Naive B cell (primary cell): Measurements from ENCODE around the gene SNU13. TPM values are rescaled to one million over a fixed set of nuclear protein-coding genes. Genes with fewer than 3 reads are reported as not detected.
"Not testable (repeated sequence)": the region's sequence is repeated elsewhere in the genome, so short reads cannot be mapped to it uniquely, and the experiment has no call there.

Experiments
- ATAC-seq, 2 donors: fragments of 150-1000 bp; cut with Tn5 transposase; 2 replicates each; pipeline ENCODE4 v1.10.0; 2021; ENCODE audit warnings: low read depth in 2 of 2, mild to moderate bottlenecking in 2 of 2, moderate library complexity in 2 of 2
- DNase-seq: peaks from one replicate; pipeline ENCODE4 v3.0.0; 2022
- H3K27ac Mint-ChIP-seq, 6 donors: one replicate each; pipeline ENCODE4 v1.8.0; 2020 to 2022; ENCODE audit warnings: mild to moderate bottlenecking in 6 of 6, mixed read lengths in 6 of 6, moderate library complexity in 5 of 6, inconsistent platforms in 2 of 6
- H3K27me3 Mint-ChIP-seq, 3 donors: one replicate each; pipeline ENCODE4 v1.8.0; 2021 to 2022; ENCODE audit warnings: mixed read lengths in 3 of 3, mild to moderate bottlenecking in 1 of 3
- H3K36me3 Mint-ChIP-seq, 2 donors: one replicate each; pipeline ENCODE4 v1.8.0; 2020 to 2022; ENCODE audit warnings: mixed read lengths in 2 of 2, inconsistent platforms in 1 of 2, mild to moderate bottlenecking in 1 of 2
- H3K4me1 Mint-ChIP-seq, 3 donors: one replicate each; pipeline ENCODE4 v1.8.0; 2020 to 2022; ENCODE audit warnings: mixed read lengths in 3 of 3, inconsistent platforms in 1 of 3, mild to moderate bottlenecking in 1 of 3, moderate library complexity in 1 of 3
- H3K4me3 Mint-ChIP-seq, 8 donors: one replicate each; pipeline ENCODE4 v1.8.0; 2020 to 2022; ENCODE audit warnings: mild to moderate bottlenecking in 8 of 8, mixed read lengths in 8 of 8, moderate library complexity in 8 of 8, inconsistent platforms in 2 of 8
- H3K9me3 Mint-ChIP-seq, 7 donors: one replicate each; pipeline ENCODE4 v1.8.0; 2020 to 2022; ENCODE audit warnings: mixed read lengths in 7 of 7, mild to moderate bottlenecking in 5 of 7, inconsistent platforms in 2 of 7, moderate library complexity in 1 of 7
- polyA plus RNA-seq, 6 donors: library from polyadenylated mRNA; unstranded; fragments of 300-500 nt; fragmentation: Illumina TruSeq; gene quantifications; one replicate each; pipeline ENCODE4 v1.2.3, GENCODE V29; 2021; ENCODE audit warnings: low read depth in 6 of 6

Gene SNU13
- 100 to 1,000 TPM; 264 to 311 (median 271) TPM for polyA plus RNA-seq

GRCh38 chr22:41688365-41689211 is at the start of gene SNU13:
Gene SNU13, minus strand, starts transcription at chr22:41688867. Its CDS starts 71 bp downstream, at chr22:41688796.
- Mint-ChIP-seq H3K27me3 (no peaks in the 10 kb centered on the region), H3K9me3 (no peaks in the 10 kb centered on the region), H3K4me1 (peaks cover 23 to 46% (median 31%) of the 10 kb centered on the region in 3 donors), H3K27ac (peak within 1 kb of the TSS; percentile 98 to 100 (median 99)), H3K4me3 (peak within 1 kb of the TSS; percentile 90 to 99 (median 96)), H3K36me3 (no peaks in the 10 kb centered on the region)
- ATAC-seq (peak; percentile 94 to 95), DNase-seq (peak; percentile 94)

DNA sequence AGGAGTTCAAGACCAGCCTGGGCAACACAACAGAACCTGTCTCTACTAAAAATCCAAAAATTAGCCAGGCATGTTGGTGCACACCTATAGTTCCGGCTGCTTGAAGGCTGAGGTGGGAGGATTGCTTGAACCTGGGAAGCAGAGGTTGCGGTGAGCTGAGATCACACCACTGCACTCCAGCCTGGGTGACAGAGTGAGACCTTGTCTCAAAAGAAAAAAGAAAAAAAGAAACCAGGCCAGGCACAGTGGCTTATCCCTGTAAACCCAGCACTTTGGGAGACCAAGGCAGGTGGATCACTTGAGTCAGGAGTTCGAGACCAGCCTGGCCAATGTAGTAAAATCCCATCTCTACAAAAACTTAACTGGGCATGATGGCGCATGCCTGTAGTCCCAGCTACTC is 44.6 kb upstream of the SNU13 start:
- H3K27ac Mint-ChIP-seq, H3K9me3 Mint-ChIP-seq, H3K4me3 Mint-ChIP-seq, DNase-seq, ATAC-seq, H3K36me3 Mint-ChIP-seq, H3K27me3 Mint-ChIP-seq: not testable (repeated sequence)
- peaks cover 0 to 11% (median 9%) of the 10 kb centered on the region in 3 donors for H3K4me1 Mint-ChIP-seq

- DNase-seq, result peak; percentile 32
- H3K9me3 Mint-ChIP-seq, result no peaks in the 10 kb centered on the region
Measured at GRCh38 chr22:41732096-41732772, 43.6 kb upstream of the SNU13 start.

DNA sequence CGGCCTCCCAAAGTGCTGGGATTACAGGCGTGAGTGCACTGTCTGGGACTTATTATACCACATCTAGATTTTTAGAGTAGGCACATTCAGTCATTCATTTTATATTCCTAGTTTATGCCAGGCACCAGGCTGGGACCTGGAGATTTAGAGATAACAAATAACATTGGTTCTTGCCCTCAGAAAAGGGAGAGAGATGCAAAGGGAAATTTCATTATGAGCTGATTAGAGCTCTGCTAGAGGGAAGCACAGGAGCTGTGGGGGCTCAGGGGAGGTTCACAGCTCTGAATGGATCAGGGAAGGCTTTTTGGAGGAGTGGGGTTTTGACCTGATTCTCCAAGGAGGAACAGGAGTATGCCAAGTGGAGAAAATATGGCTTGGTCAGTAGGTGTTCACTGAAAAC is 42.9 kb upstream of the SNU13 start:
- DNase-seq (no peak), ATAC-seq (no peak)
- Mint-ChIP-seq H3K27ac (peak overlapping the region in 1 of 6 donors; percentile 38), H3K27me3 (no peaks in the 10 kb centered on the region), H3K4me1 (peaks cover 0 to 11% (median 9%) of the 10 kb centered on the region in 3 donors), H3K9me3 (no peaks in the 10 kb centered on the region), H3K36me3 (no peaks in the 10 kb centered on the region), H3K4me3 (no peak overlapping the region)

More at GRCh38 chr22:41732096-41732772, 43.6 kb upstream of the SNU13 start:
- H3K27ac Mint-ChIP-seq, result peak overlapping the region in 1 of 6 donors; percentile 47
- no peak overlapping the region for H3K4me3 Mint-ChIP-seq
- peak; percentile 84 to 95 for ATAC-seq
- H3K4me1 Mint-ChIP-seq, result peaks cover 0 to 11% (median 9%) of the 10 kb centered on the region in 3 donors
- H3K27me3 Mint-ChIP-seq, result no peaks in the 10 kb centered on the region
- H3K36me3 Mint-ChIP-seq, result no peaks in the 10 kb centered on the region

- Mint-ChIP-seq H3K27ac (peak overlapping the region in 2 of 6 donors; percentile 42 to 85), H3K9me3 (no peaks in the 10 kb centered on the region), H3K27me3 (peaks cover 0 to 4% (median 0%) of the 10 kb centered on the region in 3 donors), H3K36me3 (no peaks in the 10 kb centered on the region), H3K4me3 (no peak overlapping the region), H3K4me1 (no peaks in the 10 kb centered on the region)
- ATAC-seq (no peak), DNase-seq (no peak)
Measured at GRCh38 chr22:41725510-41726110, 36.9 kb upstream of the SNU13 start.

DNA sequence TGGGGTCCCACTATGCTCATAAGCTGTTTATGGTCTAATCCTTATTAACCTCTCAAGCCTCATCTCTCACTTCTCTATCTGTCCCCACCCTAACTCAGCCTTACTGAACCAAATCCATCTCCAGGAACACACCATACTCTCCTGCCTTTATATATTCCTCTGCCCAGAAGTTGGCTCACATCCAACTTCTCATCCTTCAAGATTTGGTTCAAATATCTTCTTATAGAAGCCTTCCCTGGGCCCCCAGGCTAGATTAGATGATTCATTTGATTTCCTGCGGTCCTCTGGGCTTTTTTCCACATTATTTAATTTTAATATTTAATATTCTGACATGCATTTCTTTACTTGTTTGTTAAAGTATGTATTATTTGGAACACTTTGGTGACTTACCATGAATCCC is 33.8 kb upstream of the SNU13 start:
- no peak overlapping the region for H3K4me3 Mint-ChIP-seq
- no peak overlapping the region for H3K27ac Mint-ChIP-seq
- no peaks in the 10 kb centered on the region for H3K4me1 Mint-ChIP-seq
- H3K36me3 Mint-ChIP-seq, result no peaks in the 10 kb centered on the region
- DNase-seq (no peak), ATAC-seq (no peak)
- peaks cover 0 to 10% (median 4%) of the 10 kb centered on the region in 3 donors for H3K27me3 Mint-ChIP-seq
- no peaks in the 10 kb centered on the region for H3K9me3 Mint-ChIP-seq

DNA sequence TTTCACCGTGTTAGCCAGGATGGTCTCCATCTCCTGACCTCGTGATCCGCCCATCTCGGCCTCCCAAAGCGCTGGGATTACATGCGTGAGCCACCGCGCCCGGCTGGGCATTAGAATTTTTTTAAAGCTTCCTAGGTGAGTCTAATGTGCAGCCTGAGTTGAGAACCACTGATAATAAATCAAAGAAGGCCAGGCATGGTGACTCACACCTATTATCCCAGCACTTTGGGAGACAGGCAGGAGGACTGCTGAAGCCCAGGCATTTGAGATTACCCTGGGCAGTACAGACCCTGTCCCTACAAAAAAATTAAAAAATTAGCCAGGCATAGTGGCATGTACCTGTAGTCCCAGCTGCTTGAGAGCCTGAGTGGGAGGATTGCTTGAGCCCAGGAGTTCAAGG is 24.3 kb upstream of the SNU13 start:
- DNase-seq (no peak), ATAC-seq (no peak)
- Mint-ChIP-seq H3K36me3 (no peaks in the 10 kb centered on the region), H3K27me3 (peaks cover 0 to 3% (median 0%) of the 10 kb centered on the region in 3 donors), H3K27ac (no peak overlapping the region), H3K9me3 (no peaks in the 10 kb centered on the region), H3K4me1 (no peaks in the 10 kb centered on the region), H3K4me3 (no peak overlapping the region)

DNA sequence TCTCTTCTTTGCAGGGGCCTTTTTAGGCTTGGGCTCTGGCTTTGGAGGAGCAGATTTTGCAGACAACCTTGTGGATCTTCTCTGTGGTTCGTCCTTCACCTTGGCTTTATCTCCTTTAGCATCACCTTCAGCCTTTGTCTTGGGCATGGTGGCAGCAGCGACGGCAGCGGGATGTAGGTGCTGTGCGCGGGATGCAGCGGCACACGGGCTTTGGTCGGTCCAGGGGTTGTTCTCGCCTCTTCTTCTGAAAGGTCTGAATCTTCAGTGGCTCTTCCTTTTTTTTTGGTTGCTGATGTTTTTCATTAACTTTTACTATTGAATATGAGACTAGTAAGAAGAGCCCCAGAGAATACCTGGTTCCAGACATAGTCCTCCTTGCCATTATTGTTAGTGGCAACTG is 20.7 kb upstream of the SNU13 start:
- Mint-ChIP-seq H3K4me1 (no peaks in the 10 kb centered on the region), H3K27ac (no peak overlapping the region), H3K36me3 (no peaks in the 10 kb centered on the region), H3K4me3 (no peak overlapping the region), H3K9me3 (no peaks in the 10 kb centered on the region), H3K27me3 (no peaks in the 10 kb centered on the region)
- DNase-seq (no peak), ATAC-seq (no peak)

GRCh38 chr22:41702763-41703162 is 14.1 kb upstream of the SNU13 start:
- DNase-seq (no peak), ATAC-seq (no peak)
- no peak overlapping the region for H3K4me3 Mint-ChIP-seq
- H3K27me3 Mint-ChIP-seq, result no peaks in the 10 kb centered on the region
- H3K4me1 Mint-ChIP-seq, result peaks cover 5 to 9% (median 6%) of the 10 kb centered on the region in 3 donors
- H3K36me3 Mint-ChIP-seq, result no peaks in the 10 kb centered on the region
- no peaks in the 10 kb centered on the region for H3K9me3 Mint-ChIP-seq
- no peak overlapping the region for H3K27ac Mint-ChIP-seq

DNA sequence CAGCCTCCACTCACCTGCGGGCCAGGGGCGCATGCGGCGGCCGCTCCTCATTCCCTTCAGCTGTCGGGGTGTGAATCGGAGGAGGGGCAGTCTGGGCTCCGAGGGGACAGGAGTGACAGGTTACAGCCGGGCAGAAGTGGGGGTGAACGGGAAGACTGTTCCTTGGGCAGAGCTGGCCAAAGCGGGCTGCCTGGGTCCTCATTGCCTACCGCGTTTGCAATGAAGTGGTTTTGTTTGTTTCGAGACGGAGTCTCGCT is 11.4 kb upstream of the SNU13 start:
- Mint-ChIP-seq H3K27ac (peak overlapping the region in 1 of 6 donors; percentile 72), H3K36me3 (no peaks in the 10 kb centered on the region), H3K27me3 (no peaks in the 10 kb centered on the region), H3K9me3 (no peaks in the 10 kb centered on the region), H3K4me3 (no peak overlapping the region), H3K4me1 (peaks cover 12 to 18% (median 14%) of the 10 kb centered on the region in 3 donors)
- no peak for DNase-seq
- no peak for ATAC-seq

DNA sequence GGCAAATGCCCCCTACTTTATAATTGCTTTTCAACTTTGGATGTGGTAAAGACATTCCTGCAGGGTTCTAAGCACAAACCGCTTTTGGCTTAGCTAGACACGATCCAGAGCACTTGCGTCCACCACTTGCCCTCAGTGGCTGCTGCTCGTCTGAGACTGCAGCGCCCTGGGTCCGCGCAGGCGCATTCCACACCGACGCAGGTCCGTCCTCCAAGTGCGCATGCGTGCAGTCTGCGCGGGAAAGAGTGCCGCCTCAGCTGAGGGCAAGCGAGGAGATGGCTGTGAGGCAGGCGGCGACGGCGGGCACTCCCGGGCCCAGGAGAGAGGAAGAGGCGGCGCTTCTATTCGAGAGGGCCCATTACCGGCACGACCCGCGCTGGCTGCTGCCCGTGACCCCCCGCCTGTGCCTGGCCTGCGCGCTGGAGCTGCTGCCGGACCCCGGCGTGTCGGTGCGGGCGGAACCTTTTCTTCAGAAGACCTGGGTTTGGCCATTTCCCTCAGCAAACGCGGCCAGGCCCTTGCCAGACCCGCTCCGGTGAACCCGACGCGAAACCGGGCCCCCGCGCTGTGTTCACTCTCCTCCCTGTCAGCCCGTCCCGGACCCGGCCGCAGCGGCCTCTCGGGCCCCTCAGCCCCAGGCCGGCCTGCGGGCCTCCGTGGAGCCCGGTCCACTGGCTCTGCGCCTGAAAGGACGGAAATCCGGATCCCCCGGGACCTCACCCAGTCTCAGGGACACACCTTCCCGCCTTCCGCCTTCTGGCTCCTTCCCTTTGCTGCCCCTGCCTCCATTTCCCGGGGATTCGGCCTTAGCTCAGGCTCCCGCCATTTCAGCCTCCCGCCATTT is 10.8 kb upstream of the SNU13 start, which contains the start of gene MEI1:
MEI1 (plus strand) TSS at position 240 of the 844 bp plus-strand sequence; CDS start at position 276, 36 bp downstream.
- Mint-ChIP-seq H3K27ac (peak within 1 kb of the TSS; percentile 62 to 93 (median 74)), H3K27me3 (no peaks in the 10 kb centered on the region), H3K4me1 (peaks cover 12 to 18% (median 14%) of the 10 kb centered on the region in 3 donors), H3K36me3 (no peaks in the 10 kb centered on the region), H3K4me3 (peak within 1 kb of the TSS in 7 of 8 donors; percentile 62 to 86 (median 74)), H3K9me3 (no peaks in the 10 kb centered on the region)
- ATAC-seq, result peak; percentile 70 to 76
- DNase-seq, result peak; percentile 84

DNA sequence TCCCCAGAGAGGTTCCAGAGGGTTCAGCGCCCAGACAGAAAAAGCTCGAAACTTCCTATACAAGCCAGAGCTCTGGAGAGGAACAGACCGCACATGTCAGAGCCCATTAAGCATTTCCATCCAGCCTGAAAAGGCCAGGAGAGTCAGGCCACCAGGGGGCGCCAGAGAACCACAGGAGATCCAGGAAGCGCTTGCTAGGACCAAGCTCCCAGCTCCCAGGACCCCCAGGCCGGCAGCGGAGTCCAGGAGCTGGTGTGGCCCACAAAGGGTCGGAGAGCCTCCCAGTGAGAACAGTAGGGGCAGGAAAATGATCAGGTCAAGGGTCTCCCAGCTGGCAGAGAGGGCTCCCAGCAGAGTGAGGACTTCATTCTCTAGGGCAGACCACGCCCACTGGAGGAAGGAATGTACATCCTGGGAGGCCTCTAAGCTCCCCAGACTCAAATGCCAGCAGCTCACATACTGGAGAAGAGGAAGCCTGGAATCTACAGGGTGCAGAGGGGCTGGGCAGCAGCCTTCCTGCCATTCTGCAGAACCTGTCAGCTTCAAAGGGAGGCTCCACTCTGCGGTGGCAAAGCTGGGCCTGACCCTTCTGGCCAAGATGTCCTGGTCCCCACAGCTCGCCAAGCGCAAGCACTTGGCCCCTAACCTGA is 8.6 kb upstream of the SNU13 start:
- Mint-ChIP-seq H3K9me3 (no peaks in the 10 kb centered on the region), H3K4me3 (peak overlapping the region; percentile 45 to 90 (median 58)), H3K27ac (peak overlapping the region in 5 of 6 donors; percentile 53 to 86 (median 83)), H3K27me3 (no peaks in the 10 kb centered on the region), H3K4me1 (peaks cover 12 to 18% (median 14%) of the 10 kb centered on the region in 3 donors), H3K36me3 (no peaks in the 10 kb centered on the region)
- DNase-seq (peak; percentile 85), ATAC-seq (peak; percentile 79 to 82)
